SKM-1 (cell line): ENCODE data around the gene CNTNAP4.

Source experiments
- DNase-seq: peaks from one replicate; lab custom pipeline; 2025; ENCODE audit not compliant: unreplicated experiment; lab: John Stamatoyannopoulos, UW

Gene CNTNAP4

GRCh38 chr16:76276745-76277438 is at the start of gene CNTNAP4:
Gene CNTNAP4, plus strand, starts transcription at chr16:76277401. Its CDS starts 262 bp downstream, at chr16:76277663.
- no peak for DNase-seq

GRCh38 chr16:76228546-76229146 is 48.6 kb upstream of the CNTNAP4 start:
- DNase-seq = no peak

GRCh38 chr16:76232704-76233103 is 44.5 kb upstream of the CNTNAP4 start:
- no peak for DNase-seq

GRCh38 chr16:76235025-76235424 is 42.2 kb upstream of the CNTNAP4 start:
- no peak for DNase-seq

- DNase-seq = no peak
These were observed 41.8 kb upstream of the CNTNAP4 start for GRCh38 chr16:76235426-76235825.

GRCh38 chr16:76237471-76237870 is 39.7 kb upstream of the CNTNAP4 start:
- DNase-seq = no peak

DNA sequence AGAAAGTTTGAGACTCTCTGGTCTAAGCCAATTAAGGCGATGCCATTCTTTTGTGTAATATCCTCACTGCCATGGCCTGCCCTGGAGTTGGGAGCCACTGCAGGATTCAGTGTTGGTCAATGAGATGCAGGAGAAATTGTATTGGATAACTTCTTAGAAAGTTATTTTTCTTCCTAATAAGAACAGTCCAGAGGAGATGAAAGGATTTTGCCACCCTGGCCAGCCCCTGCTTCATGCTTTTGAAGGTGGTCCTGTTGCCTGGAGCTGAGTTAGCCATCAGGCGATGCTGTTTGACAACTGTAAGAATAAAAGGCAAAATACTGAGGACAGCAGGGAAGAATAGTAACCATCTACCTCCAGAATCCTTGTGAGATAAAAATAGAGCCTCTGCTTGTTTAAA is 35.4 kb upstream of the CNTNAP4 start:
- DNase-seq = no peak

DNA sequence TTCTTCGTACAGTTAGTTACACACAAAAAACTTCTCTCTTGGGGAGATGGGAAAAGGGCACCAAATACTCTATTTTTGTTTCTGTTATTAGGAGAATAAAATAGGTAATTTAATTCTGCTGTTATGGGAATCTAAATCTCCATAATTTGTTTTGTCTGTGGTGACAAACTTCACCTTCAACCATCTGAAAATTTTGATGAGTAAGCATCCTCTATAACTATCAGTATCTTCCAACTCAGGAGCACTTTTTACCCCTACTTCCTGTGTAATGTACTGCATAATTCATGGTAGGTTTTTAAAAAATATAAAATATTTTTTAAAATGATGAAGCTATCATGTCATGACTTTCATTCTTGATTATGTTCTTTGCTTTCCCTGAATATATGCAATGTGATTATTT is 33.6 kb upstream of the CNTNAP4 start:
- no peak for DNase-seq

- no peak for DNase-seq
These were observed 30.6 kb upstream of the CNTNAP4 start for GRCh38 chr16:76246587-76246986.

DNA sequence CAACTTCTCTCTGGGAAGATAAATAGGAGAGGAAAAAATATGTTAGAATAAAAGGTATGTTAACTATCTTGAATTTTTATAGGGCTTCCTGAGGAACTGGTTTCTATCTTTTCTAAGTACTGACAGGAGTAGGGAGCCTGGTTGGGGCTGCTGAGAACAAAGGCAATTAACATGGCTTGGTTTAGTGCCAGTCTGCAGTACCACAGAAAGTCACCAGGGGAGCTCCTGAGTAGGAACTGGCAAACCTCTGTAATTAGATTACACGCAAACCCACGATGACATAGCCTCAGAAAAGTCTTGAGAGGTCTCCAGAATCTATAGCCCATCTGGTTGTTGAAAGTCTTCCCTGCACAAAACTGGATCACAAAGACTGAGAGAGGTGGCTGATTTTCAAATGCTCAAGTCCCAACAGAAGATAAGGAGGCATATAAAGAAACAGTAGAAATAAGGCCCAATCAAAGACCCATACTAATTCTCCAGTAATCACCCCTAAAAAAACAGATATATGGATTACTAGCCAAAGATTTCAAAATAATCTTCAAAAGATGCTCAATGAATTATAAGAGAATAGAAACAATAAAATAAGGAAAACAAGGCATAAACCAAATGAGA is 11.7 kb upstream of the CNTNAP4 start:
- DNase-seq = peak; percentile 17

DNA sequence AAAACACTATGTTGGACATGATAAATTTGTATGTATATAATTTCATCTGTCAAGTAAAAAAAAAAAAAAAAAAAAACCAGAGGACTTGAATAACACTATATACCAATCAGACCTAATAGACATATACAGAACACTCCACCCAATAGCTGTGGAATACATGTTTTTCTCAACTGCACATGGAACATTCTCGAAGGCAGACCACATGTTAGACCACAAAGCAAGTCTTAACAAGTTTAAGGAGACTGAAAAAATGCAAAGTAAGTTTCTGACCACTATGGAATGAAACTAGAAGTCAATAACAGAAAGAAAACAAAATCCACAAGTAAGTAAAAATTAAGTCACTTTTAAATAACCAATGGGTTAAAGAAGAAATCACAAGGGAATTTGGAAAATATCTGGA is 8.4 kb upstream of the CNTNAP4 start:
- DNase-seq = no peak

GRCh38 chr16:76277460-76278030 is 344 bp downstream of the CNTNAP4 start:
- DNase-seq = no peak

GRCh38 chr16:76278086-76278485 is 885 bp downstream of the CNTNAP4 start:
- DNase-seq = no peak

GRCh38 chr16:76278980-76279379 is 1.8 kb downstream of the CNTNAP4 start:
- DNase-seq = no peak

DNA sequence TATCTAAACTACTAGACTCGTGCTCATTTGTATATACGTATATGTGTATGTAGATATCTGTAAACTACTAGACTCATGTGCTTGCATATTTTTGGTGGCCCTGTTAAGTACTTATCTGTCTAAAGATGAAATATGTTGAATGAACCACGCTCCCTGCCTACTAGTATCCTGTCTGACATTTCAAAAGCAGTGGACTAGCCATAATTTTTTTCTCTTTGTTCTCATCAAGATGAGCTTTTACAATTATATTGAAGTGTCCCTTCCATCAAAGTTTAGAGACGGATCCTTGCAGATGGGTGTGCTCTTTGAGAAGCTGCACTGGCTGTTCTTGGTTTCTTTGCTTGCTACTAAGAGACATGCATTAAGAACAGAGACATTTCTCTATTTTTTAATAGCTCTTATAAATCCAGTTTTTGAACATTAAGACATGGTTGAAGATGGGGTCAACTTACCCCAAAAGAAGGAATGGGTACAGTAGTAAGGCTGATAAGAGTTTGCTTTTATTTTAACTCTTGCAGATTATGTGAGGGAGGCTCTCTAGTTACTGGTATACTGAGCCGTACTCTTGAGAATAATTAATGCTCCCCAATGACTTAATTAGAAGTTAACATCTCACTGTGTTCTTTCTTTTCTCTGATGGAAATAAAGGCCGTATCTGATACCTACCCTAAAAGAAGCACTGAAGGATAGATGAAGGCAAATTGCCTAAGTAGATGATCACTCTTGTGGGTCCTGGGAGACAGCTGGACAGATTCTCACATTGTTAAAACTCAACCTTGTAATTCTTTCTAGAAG is 3.4 kb downstream of the CNTNAP4 start:
- DNase-seq = no peak

DNA sequence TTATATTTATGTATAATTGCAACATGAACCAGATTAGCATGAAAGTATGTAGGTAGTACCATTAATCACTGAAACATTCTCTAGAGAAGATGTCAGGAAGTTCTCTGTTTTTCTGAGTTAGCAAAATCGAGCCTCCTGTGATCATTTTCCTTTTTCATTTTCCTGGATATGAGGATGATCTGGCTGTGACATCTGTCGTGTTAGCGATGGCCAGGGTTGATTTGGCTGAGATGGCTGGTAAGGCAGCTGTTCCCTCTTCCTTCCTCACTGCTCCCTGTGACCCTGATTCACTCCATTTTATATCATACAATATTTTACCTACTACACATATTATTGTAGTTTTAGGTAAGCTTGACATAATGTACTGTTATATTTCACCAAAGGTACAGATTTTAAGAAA is 10.3 kb downstream of the CNTNAP4 start:
- no peak for DNase-seq

DNA sequence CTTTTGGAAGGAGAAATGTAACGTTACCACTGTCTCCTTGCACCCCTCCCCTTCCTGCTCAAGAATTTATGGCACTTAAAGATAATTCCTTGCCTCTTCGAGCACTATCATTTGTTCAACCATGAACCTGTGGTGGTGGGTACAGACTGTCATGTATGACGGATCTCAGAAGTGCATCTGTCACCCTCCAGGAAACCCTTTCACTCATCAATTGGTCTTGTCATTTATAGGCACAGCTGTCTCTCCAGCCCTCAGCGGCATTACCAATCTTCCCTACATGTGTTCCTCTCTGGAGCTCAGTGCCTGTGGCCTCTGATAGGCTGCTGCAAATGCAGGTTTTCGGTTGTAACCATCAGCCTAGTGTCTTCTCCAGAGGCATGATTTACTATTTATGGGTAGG is 15.0 kb downstream of the CNTNAP4 start:
- DNase-seq = no peak

DNA sequence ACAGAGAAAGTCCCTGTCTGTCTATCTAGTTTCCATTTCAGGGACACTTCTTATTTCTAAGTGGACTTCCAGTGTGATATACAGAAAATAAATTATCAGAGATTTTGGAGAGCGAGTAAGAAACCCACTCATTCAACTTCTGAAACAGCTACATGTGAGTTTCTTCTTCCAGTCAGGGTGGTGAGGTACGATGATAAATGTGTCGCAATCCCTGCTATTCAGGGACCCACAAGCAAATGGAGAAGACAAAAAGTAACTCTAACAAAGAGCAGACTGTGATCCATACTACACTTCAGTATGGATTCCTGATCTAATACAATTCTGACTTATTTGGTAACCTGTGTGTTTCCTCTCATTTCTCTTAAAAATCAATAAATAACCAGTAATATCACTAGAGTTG is 16.8 kb downstream of the CNTNAP4 start:
- no peak for DNase-seq

- no peak for DNase-seq
These were observed 17.4 kb downstream of the CNTNAP4 start for GRCh38 chr16:76294396-76295214.

- no peak for DNase-seq
These were observed 20.7 kb downstream of the CNTNAP4 start for GRCh38 chr16:76297941-76298340.
